GM18511 (cell line): ENCODE measurements around the gene ARHGAP19.
A peak's percentile ranks its signal among the peaks of the same experiment; 100 is the strongest.

Experiments
- ATAC-seq: cut with Tn5 transposase; IDR thresholded peaks from one replicate; pipeline ENCODE4 v1.9.1; 2021; ENCODE audit warnings: mild to moderate bottlenecking, moderate library complexity; ENCODE audit not compliant: unreplicated experiment

ARHGAP19 gene

DNA sequence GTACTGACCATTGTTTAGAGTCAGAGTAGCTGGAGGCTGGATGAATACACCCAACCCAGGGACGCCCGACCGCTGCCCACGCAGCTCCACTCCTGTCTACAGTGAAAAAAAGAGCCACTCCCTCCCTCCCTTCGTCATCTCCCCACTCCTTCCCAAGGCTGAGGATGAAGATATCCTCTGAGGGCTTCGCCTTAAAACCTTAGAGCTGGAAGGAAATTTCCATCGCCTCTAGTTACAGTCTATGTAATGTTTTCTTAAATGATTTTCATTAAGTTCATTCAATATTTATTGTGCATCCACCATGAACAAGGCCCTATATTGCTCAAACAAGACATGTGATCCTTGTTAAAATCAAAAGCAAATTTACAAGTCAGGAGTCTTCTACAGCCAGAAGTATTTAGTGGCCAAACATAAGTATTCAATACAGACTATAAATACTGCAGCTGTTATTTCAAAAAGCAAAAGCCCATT is 95.4 kb downstream of the ARHGAP19 start:
- ATAC-seq: no peak

DNA sequence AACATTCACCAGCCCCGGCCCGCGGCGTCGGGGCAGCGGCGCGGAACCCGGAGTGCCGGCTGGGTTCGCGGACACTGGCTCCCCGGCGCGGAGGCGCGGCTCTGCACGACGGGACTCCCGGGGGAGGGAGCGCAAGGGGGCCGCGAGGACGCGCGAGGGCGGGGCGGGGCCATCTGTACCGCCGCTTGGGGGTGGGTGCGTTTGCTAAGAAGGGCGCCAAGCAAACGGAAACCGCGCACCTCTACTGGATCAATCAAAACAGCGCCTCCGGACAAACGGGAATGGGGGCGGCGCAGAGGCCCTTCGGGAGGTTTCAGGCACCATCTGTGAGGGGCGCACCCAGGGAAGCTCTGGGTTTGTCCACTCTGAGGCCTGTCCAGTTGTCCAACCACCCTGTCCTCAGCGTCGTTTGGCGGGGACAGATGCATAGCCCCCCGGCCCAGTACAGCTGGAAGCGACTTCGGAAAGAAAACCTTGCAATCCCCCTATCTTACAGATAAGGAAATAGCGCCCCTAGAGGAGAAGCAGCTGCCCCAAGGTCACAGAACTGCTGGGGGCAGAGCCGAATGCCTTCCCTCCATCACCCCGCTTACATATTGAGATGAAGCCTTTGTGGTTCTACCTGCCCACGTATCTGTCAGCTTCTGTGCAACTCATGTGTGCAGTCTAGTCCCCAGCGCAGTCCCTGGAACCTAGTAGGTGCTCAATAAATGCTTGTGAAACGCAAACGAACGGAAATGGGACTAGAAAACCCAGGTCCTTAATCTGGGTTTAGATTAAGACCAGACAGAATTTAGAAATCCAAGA is 96.0 kb downstream of the ARHGAP19 start:
- ATAC-seq: peak; percentile 70

DNA sequence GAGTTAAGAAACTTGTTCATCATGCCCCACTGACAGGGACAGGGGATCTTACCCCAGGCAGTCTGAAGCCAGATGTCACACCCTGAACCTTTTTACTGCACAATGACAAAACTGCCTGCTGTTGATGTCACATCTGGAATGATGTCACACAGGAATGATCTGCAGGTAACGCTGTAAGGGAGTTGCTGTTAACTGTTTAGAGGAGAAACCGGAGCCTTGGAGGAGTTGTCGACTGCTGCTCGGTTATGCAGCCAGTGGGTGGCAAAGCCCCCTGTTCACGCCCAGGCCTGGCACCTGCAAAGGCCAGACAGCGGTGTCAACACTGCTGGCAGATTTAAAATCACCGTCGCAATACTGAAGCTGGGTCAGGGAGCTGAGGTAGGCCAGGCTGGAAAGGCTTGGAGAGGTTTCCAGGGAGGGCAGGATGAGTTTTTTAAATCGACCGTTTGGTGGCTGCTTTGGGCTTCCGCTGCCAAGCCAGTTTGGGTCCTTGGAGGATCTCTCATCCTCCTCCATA is 96.7 kb downstream of the ARHGAP19 start:
- ATAC-seq: no peak

DNA sequence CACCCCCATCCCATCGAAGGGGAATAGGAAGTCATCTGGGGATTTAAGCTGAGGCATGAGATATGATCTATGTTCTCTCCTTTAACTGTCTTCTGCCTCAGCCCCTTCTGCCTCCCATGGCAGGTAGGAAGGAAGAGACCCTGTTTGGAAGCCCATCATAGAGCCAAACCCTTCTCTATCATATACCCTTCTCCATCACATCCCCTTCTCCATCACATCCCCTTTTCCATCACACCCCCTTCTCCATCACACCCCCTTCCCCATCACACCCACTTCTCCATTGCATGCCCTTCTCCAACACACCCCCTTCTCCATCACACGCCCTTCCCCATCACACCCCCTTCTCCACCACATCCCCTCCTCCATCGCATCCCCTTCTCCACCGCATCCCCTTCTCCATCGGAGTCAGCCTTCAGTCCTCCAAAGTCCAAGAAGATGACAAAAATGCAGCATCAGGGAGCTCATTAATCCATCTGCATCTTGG is 99.4 kb downstream of the ARHGAP19 start:
- ATAC-seq: no peak

DNA sequence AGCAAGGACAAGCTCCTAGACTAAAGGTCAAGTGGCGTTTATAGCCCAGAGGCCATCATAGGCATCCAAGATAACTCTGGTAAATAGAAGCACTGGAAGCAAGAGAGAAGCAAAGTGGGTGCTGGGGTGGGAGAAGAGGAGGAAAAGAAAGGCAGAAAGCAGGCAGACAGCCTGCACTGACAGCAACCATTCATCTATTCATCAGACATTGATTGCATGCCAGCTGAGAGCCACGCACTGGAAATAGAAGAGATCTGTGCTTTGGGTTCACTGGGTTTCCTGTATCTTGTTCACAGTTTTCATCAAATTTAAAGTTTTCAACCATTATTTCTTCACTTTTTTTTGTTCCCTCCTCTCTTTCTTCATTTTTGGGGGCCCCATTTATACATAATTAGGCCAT is 102.0 kb downstream of the ARHGAP19 start:
- no peak for ATAC-seq

DNA sequence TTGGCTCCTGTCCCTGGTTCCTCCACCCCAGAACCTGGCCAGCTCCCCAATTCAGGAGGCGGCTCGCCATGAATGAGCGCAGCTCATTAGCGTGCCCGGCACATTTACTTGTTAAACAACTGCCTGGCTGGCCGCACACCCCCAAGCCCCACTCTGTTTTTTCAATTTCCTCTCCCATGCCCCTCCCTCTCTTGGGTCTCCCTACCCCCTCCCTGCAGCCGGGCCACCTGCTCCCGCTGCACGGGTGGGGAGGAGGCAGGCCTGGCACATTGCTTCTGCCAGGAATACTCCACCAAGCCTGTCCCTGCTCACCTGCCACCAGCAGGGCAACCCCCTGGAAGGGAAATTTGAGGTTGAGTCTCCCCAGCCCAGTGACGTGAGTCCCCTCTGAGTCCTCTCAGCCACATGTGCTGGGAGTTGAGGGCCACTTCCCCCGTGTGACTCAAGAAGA is 104.2 kb downstream of the ARHGAP19 start:
- ATAC-seq: no peak

DNA sequence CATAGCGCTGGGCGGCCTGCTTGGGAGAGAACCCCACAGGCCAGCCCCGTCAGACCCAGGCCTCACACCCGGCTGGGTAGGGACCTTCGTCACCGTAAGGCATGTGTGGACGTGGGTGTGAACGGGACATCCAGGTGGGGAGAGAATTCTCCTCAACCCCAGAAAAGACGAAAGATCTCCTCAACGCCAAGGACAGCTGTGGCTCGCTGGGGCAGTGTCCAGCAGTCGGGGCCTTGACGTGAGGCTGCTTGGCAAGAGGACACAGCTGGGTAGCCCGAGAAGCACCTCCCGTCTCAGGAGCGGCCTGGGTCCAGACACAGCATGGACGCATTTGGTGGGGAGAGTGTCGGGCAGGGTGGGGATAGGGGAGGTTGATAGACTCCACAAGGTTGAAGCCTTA is 105.5 kb downstream of the ARHGAP19 start:
- no peak for ATAC-seq

DNA sequence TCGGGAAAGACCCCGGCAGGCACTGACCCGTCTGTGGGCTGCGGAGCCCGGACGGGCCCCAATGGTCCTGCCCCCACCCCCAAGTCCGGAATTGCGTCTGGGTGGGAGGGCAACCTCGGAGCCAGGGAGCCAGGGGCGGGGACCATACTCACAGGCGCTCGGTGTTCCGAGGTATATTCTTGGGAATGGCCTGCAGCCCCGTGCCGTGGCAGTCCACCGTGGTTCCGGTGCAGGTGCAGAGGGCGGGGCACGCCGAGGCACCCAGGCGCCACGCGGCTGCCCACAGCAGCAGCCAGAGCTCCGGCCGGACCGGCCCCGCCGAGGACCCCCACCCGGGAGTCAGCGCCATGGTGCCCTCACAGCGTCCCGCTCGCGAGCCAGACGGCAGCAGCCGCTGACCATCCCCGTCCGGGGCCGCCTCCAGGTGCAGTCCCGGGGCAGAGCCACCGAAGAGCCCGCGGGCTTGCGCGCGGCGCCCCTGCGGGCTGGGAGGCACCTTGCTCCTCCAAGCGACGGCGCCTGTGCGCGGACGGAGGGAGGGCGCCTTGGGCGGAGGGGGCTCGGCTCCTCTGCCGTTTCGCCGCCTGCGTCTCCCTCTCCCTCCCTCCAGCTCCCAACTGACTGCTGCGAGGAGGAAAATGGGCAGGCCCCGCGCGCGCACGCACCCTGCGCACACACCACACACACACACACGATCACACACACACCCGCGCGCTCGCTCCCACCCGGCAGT is 106.9 kb downstream of the ARHGAP19 start, which contains the start of gene SLIT1:
SLIT1 (minus strand) TSS at position 634 of the 733 bp plus-strand sequence; CDS start at position 349, 285 bp downstream.
- ATAC-seq: no peak

DNA sequence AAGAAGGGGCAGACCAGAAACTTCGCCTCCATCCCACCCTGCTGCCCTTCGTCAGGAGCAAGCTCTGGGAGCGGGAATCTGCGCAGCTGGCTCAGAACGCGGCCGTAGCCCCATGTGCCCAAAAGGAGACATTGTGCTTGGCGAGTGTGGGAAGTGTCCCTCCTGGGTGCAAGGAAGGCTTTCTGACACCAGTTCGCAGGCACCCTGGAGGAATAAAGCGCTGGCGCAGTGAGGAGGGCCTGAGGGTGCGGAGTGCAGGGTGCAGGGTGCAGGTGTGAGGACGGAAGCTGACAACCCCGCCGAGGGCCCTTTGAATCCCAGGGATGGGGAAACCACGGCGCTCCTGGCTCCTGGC is 107.5 kb downstream of the ARHGAP19 start:
- no peak for ATAC-seq

DNA sequence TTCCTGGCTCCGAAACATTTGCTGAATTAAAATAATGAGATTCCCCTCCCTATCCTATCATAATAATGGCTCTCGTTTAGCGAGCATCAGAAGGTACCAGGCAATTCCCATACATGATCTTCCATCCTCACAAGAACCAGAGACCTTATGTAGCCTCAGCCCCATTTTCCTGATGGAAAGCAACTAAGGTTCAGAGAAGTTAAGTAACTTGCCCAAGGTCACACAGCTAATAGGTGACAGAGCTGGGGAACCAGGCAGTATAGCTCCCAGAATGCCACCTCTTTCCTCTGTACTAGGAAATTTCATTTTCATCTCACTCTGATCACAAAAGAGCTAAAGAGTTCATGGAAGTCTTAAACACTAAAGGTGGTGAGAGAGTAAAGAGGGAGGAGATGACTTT is 109.1 kb downstream of the ARHGAP19 start:
- ATAC-seq: no peak

DNA sequence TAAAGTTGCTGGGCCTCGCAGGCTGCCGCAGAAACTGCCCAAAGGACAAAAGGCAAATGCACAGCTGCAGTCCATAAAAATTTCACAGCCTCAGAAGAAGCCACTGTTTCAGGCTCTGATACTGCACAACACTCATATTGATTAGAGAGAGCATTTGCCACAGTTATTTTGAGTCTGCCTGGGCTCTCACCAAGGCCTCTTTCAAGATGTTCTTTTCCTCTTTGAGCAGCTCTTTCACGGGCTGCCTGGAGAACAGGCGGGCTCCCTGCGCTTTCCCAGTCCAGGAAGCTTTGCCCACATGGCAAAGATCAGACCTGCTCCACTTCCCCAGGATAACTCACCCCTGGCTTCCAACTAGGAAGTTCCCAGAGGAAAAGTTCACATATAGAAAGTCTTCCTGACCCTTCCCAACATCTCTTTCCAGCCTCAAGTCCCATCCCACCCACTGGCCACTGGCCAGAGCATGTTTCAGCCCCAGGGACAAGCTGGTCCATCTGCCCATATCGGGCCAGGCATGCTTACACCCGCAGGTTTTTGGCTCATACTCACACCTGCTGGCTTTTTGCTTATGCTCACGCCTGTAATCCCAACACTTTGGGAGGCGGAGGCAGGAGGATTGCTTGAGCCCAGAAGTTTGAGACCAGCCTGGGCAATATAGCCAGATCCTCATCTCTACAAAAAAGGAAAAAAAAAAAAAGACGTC is 110.0 kb downstream of the ARHGAP19 start:
- ATAC-seq: no peak

DNA sequence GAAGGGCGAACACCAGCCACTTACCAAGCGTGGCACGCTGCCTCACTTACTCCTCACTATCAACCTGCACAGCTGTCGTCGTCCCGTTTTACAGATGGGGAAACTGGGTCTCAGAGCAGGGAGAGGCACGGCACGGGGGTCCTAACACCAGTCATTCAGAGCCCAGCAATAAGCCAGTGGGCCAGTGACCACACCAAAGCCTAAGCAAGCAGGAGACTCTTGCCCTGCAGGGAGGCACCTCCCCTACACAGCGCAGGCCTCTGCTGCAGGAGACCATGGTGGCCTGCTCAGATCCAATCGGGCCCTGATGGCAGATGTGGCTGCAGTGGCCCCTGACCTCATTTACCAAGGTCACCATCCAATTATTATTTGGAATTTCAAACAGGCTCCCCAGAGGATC is 111.5 kb downstream of the ARHGAP19 start:
- no peak for ATAC-seq

DNA sequence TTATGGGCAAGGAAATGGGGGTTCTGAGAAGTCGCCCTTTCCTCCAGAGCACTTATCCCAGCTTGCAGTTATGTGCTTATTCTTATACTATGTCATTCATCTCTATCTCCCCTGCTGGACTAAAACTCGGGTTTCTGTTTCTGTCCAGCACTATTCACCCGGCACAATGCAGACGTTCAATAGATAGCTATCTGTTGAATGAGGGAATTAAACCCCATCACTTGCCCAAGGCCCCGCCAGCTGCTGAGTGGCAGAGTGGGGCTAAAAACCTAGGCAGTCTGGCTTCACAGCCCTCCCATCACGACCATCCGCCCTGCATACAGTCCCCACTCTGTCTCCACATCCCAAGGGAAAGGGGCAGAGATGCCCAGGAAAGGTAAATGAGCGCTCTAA is 112.1 kb downstream of the ARHGAP19 start:
- no peak for ATAC-seq

DNA sequence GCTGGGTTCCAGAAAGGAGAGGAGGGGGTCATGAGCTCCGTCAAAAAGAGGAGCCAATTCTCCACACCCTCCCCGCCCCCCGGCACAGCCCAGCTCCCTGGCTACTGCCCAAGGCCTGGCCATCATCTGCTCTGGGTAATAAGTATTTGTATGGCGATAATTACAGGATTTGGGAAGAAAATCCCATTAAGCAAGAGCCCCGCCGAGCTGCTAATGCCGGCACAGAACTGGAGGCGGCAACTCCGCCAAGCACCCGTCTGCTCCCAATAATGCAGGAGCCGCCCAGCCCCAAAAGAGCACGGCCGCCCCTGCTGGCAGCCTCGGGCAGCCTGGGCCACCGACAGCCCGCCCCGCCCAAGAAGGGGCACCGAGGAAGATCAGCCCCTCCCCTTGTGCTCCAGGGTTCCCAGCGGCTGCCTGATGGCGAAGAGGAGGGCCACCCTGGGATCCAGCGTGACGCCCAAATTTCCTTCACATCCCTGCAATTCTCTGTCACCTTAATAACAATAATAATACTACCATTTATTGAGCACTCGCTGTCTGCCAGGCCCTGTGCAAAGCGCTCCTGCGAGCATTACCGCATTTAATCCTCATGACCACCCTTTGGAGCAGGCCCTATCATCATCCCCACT is 112.6 kb downstream of the ARHGAP19 start:
- no peak for ATAC-seq

DNA sequence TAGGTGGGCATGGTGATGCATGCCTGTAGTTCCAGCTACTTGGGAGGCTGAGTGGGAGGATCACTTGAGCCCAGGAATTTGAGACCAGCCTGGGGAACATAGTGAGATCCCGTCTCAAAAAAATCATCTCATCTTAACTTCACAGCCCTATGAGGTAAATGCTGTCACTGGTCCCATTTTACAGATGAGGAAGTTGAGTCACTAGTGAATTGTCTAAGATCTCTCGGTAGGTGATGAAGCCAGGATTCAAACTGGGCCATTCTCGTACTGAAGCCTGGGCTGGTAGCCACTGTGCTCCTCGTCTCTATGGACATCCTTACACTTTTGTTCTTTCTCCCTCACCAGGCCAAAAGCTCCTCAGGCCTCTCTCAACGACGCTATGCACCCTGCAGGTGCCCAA is 113.1 kb downstream of the ARHGAP19 start:
- no peak for ATAC-seq

DNA sequence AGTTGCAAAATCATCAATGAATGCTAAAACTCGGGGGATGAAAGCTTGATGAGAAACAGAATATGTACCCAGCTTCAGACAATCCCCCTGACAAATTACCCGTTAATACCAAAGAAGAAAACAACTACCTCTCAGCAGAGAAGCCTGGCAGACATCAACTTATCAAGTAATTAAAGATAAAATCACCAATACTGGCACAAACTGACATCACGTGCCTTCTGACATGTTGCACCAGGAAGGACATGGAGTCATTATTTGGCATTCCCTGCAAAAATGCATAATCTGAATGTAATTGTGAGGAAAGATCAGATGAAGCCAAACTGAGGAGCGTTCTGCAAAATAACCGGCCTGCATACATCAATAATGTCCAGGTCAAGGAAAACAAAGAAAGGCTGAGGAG is 114.4 kb downstream of the ARHGAP19 start:
- no peak for ATAC-seq

DNA sequence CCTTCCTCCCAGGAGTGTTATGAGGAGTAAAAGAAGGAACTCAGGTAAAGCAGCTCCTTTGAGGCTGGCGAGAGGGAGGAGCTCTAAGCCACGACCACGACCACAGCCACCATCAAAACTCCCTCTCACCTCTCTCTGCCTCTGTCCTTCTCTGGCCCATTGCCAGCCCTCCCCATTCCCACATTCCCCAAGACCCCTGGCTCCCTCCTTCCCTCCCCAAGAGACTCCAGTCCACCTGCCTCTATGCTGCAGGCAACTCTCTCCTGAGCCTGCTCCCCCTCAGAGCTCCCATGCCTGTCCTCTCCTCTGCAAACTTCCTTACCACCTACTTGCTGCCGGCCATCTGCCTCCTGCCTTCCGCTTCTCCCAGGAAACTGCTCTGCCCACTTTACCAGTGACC is 116.2 kb downstream of the ARHGAP19 start:
- ATAC-seq: no peak

DNA sequence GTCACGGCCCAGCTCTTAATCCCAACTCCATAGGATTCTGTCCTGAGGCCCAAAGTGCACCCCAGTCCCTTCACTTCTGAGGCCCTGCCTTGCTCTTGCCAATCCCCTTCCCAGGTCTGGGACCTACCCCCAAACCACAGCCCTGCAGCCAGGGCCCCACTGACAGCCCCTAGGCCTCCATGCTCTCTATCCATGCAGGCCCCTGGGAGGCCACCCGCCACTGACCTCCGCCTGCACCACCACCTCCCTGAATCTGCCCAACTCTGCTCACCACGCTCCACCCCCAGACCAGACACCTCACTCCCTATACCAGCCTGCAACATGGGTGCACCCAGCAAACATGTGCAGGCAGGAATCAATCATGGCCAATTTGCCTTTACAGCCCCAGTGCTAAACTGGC is 116.9 kb downstream of the ARHGAP19 start:
- no peak for ATAC-seq

DNA sequence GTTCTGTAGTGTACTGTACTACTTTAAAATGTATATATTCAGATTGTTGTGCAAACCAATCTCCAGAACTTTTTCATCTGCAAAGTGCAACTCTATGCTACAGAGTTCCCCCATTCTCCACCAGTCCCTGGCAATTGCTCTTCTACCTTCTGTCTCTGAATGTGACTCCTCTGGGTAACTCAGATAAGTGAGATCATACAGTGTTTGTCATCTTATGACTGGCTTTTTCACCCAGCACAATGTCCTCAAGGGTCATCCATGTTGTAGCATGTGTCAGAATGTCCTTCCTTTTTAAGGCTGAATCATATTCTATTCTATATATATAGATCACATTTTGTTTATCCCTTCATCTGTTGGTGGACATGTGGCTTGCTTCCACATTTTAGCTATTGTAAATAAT is 117.5 kb downstream of the ARHGAP19 start:
- no peak for ATAC-seq

DNA sequence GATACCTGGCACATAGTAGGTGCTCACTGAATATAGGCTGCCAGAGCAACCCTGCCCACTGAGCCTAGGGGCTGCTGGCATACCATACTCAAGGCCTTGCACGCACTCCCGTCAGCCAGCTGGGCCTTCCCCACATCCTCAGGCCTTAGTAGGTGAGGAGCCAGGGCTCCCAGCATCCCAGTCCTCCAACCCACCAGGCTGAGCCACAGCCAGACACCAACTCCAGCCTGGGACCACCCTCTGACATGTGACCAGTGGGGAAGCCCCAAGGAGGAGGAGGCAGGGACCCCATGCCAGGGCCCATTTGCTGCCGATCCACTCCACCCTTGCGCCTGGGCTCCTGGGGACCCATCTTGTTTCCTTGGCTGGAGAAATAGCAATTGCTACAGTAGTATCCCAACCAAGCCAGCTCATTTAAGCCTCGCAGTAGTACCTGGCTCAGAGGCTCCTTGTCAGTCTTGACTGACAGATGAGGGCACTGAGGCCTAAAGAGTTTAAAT is 118.1 kb downstream of the ARHGAP19 start:
- ATAC-seq: no peak

DNA sequence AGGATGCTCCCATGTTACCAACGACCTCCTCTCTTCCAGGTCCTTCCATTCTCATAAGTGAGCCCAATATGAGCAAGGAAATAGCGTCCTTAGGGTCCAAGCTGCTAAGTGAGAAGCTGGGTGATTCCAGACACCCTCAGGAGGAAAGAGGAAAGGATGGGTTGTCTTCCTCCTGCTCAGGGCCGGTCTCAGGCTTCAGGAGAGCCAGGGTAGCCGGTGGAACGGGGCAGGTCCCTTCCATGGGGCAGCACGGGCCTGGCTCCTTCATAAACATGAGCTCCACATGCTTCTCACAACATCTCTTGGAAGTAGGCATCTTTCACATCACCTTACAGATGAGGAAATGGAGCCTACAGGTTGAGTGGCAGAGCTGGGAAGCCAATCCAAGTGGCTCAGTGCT is 119.4 kb downstream of the ARHGAP19 start:
- no peak for ATAC-seq
